Measurements from ENCODE around the gene ANAPC16.

The ANAPC16 gene

GRCh38 chr10:72177454-72177853 is 38.4 kb upstream of the ANAPC16 start:
- DNase-seq (ENCODE audit: low read depth, low spot score) = no peak
- H3K9me3 ChIP-seq (ENCODE audit: control insufficient read depth, insufficient read depth, low read length) = no peaks in the 10 kb centered on the region
- no peak overlapping the region for H3K27ac ChIP-seq (ENCODE audit: low read length)
- H3K4me1 ChIP-seq (ENCODE audit: control insufficient read depth, insufficient read depth, low read length) = no peaks in the 10 kb centered on the region
- WGBS (ENCODE audit: insufficient coverage, insufficient read length) = no CpG with 5 or more reads among the region's 2 CpGs
- no peaks in the 10 kb centered on the region for H3K27me3 ChIP-seq (ENCODE audit: control insufficient read depth, insufficient read depth, low read length)
- no peaks in the 10 kb centered on the region for H3K36me3 ChIP-seq (ENCODE audit: control insufficient read depth, insufficient read depth, low read length)
- H3K4me3 ChIP-seq (ENCODE audit: low read length) = no peak overlapping the region

GRCh38 chr10:72184156-72184555 is 31.7 kb upstream of the ANAPC16 start:
- Histone ChIP-seq H3K4me3 (ENCODE audit: low read length) (no peak overlapping the region), H3K27ac (ENCODE audit: low read length) (no peak overlapping the region), H3K4me1 (ENCODE audit: control insufficient read depth, insufficient read depth, low read length) (no peaks in the 10 kb centered on the region), H3K9me3 (ENCODE audit: control insufficient read depth, insufficient read depth, low read length) (no peaks in the 10 kb centered on the region), H3K36me3 (ENCODE audit: control insufficient read depth, insufficient read depth, low read length) (no peaks in the 10 kb centered on the region), H3K27me3 (ENCODE audit: control insufficient read depth, insufficient read depth, low read length) (no peaks in the 10 kb centered on the region)
- no CpG with 5 or more reads among the region's 2 CpGs for WGBS (ENCODE audit: insufficient coverage, insufficient read length)
- no peak for DNase-seq (ENCODE audit: low read depth, low spot score)

- H3K27me3 ChIP-seq (ENCODE audit: control insufficient read depth, insufficient read depth, low read length) = no peaks in the 10 kb centered on the region
- no peak overlapping the region for H3K4me3 ChIP-seq (ENCODE audit: low read length)
- WGBS (ENCODE audit: insufficient coverage, insufficient read length) = no CpG with 5 or more reads among the region's 7 CpGs
- no peak overlapping the region for H3K27ac ChIP-seq (ENCODE audit: low read length)
- no peak for DNase-seq (ENCODE audit: low read depth, low spot score)
- no peaks in the 10 kb centered on the region for H3K36me3 ChIP-seq (ENCODE audit: control insufficient read depth, insufficient read depth, low read length)
- H3K4me1 ChIP-seq (ENCODE audit: control insufficient read depth, insufficient read depth, low read length) = no peaks in the 10 kb centered on the region
- no peaks in the 10 kb centered on the region for H3K9me3 ChIP-seq (ENCODE audit: control insufficient read depth, insufficient read depth, low read length)
Measured at GRCh38 chr10:72186258-72186981, 29.4 kb upstream of the ANAPC16 start.

- Histone ChIP-seq H3K36me3 (ENCODE audit: control insufficient read depth, insufficient read depth, low read length) (no peaks in the 10 kb centered on the region), H3K9me3 (ENCODE audit: control insufficient read depth, insufficient read depth, low read length) (no peaks in the 10 kb centered on the region), H3K4me3 (ENCODE audit: low read length) (no peak overlapping the region), H3K27ac (ENCODE audit: low read length) (no peak overlapping the region), H3K27me3 (ENCODE audit: control insufficient read depth, insufficient read depth, low read length) (no peaks in the 10 kb centered on the region), H3K4me1 (ENCODE audit: control insufficient read depth, insufficient read depth, low read length) (no peaks in the 10 kb centered on the region)
- no CpG with 5 or more reads among the region's 3 CpGs for WGBS (ENCODE audit: insufficient coverage, insufficient read length)
- DNase-seq (ENCODE audit: low read depth, low spot score) = no peak
Measured at GRCh38 chr10:72186982-72187330, 28.9 kb upstream of the ANAPC16 start.

DNA sequence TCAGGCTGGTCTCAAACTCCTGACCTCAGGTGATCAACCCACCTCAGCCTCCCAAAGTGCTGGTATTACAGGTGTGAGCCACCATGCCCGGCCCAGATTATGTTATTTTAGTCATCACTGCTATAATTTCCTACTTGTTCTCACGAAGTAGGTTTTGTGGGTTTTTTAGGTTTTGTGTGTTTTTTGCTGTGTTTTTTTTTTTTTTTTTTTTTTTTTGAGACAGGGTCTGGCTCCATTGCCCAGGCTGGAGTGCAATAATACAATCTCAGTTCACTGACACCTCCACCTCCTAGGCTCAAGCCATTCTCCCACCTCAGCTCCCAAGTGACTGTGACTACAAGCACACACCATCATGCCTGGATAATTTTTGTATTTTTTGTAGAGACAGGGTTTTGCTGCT is 20.9 kb upstream of the ANAPC16 start:
- DNase-seq (ENCODE audit: low read depth, low spot score) = no peak
- no CpG with 5 or more reads among the region's 2 CpGs for WGBS (ENCODE audit: insufficient coverage, insufficient read length)
- Histone ChIP-seq H3K4me1 (ENCODE audit: control insufficient read depth, insufficient read depth, low read length) (no peaks in the 10 kb centered on the region), H3K27me3 (ENCODE audit: control insufficient read depth, insufficient read depth, low read length) (no peaks in the 10 kb centered on the region), H3K9me3 (ENCODE audit: control insufficient read depth, insufficient read depth, low read length) (no peaks in the 10 kb centered on the region), H3K27ac (ENCODE audit: low read length) (no peak overlapping the region), H3K36me3 (ENCODE audit: control insufficient read depth, insufficient read depth, low read length) (no peaks in the 10 kb centered on the region), H3K4me3 (ENCODE audit: low read length) (no peak overlapping the region)

DNA sequence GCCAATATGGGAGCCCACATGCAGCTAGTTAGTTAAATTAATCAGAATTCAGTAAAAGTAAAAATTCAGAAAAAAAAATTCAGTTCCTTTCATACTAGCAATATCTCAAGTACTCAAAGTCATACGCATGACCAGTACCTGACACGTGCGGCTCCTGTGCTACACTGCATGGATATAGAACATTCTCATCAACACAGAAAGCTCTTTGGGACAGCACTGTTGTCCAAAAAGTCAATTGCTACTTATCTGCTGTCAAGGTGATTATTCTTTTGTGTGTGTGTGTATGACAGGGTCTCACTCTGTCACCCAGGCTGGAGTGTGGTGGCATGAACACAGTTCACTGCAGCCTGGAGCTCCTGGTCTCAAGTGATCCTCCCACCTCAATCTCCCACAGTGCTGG is 14.9 kb upstream of the ANAPC16 start:
- Histone ChIP-seq H3K27ac (ENCODE audit: low read length) (no peak overlapping the region), H3K4me1 (ENCODE audit: control insufficient read depth, insufficient read depth, low read length) (no peaks in the 10 kb centered on the region), H3K4me3 (ENCODE audit: low read length) (no peak overlapping the region), H3K27me3 (ENCODE audit: control insufficient read depth, insufficient read depth, low read length) (no peaks in the 10 kb centered on the region), H3K36me3 (ENCODE audit: control insufficient read depth, insufficient read depth, low read length) (peaks cover 4% of the 10 kb centered on the region; the same call in 1 of the 2 replicates), H3K9me3 (ENCODE audit: control insufficient read depth, insufficient read depth, low read length) (no peaks in the 10 kb centered on the region)
- WGBS (ENCODE audit: insufficient coverage, insufficient read length) = no CpG with 5 or more reads among the region's 3 CpGs
- no peak for DNase-seq (ENCODE audit: low read depth, low spot score)

DNA sequence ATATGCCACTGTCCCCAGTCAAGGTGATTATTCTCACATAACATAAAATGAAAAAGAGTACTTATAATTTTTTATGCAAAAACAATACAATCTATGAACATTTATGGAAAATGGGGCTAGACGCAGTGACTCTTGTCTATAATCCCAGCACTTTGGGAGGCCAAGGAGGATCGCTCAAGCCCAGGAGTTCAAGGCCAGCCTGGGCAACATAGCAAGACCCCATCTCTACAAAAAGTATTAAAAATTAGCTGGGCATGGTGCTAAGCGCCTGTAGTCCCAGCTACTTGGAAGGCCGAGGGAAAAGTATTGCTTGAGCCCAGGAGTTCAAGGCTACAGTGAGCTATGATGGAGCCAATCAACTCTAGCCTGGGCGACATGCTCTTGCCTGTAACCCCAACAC is 14.5 kb upstream of the ANAPC16 start:
- Histone ChIP-seq H3K27me3 (ENCODE audit: control insufficient read depth, insufficient read depth, low read length) (no peaks in the 10 kb centered on the region), H3K9me3 (ENCODE audit: control insufficient read depth, insufficient read depth, low read length) (no peaks in the 10 kb centered on the region), H3K4me3 (ENCODE audit: low read length) (no peak overlapping the region), H3K36me3 (ENCODE audit: control insufficient read depth, insufficient read depth, low read length) (peaks cover 4% of the 10 kb centered on the region; the same call in 1 of the 2 replicates), H3K27ac (ENCODE audit: low read length) (no peak overlapping the region), H3K4me1 (ENCODE audit: control insufficient read depth, insufficient read depth, low read length) (no peaks in the 10 kb centered on the region)
- no CpG with 5 or more reads among the region's 5 CpGs for WGBS (ENCODE audit: insufficient coverage, insufficient read length)
- DNase-seq (ENCODE audit: low read depth, low spot score) = no peak

DNA sequence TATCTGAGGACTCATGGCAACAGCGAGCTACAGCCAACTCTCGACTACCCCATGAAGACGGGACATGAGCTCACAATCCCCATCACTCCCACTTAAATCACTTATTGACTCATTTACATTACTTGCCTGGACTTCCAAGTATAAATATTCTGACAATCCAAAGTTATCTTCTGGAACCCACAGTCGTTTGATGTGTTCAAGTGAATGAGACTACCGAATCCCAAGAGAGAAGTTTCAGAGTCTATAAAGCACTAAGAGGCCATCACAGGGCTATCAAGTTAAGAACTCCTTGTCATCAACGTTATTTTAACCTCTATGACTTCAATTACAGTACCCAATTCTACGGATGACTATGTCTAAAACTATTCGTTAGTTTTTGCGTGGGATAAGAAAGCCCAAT is 11.5 kb upstream of the ANAPC16 start:
- no CpG with 5 or more reads among the region's 9 CpGs for WGBS (ENCODE audit: insufficient coverage, insufficient read length)

GRCh38 chr10:72204724-72205123 is 11.1 kb upstream of the ANAPC16 start:
- no peak overlapping the region for H3K4me3 ChIP-seq (ENCODE audit: low read length)
- no peaks in the 10 kb centered on the region; the same call in 1 of the 2 replicates for H3K27me3 ChIP-seq (ENCODE audit: control insufficient read depth, insufficient read depth, low read length)
- no CpG with 5 or more reads among the region's 1 CpG for WGBS (ENCODE audit: insufficient coverage, insufficient read length)
- DNase-seq (ENCODE audit: low read depth, low spot score) = no peak
- no peaks in the 10 kb centered on the region for H3K9me3 ChIP-seq (ENCODE audit: control insufficient read depth, insufficient read depth, low read length)
- H3K27ac ChIP-seq (ENCODE audit: low read length) = no peak overlapping the region
- H3K36me3 ChIP-seq (ENCODE audit: control insufficient read depth, insufficient read depth, low read length) = peaks cover 6% of the 10 kb centered on the region; the same call in 1 of the 2 replicates
- H3K4me1 ChIP-seq (ENCODE audit: control insufficient read depth, insufficient read depth, low read length) = no peaks in the 10 kb centered on the region

More for the DNA sequence above, 11.5 kb upstream of the ANAPC16 start:
- H3K4me3 ChIP-seq (ENCODE audit: low read length) = no peak overlapping the region
- DNase-seq (ENCODE audit: low read depth, low spot score) = no peak
- no peaks in the 10 kb centered on the region; the same call in 1 of the 2 replicates for H3K27me3 ChIP-seq (ENCODE audit: control insufficient read depth, insufficient read depth, low read length)
- H3K4me1 ChIP-seq (ENCODE audit: control insufficient read depth, insufficient read depth, low read length) = no peaks in the 10 kb centered on the region
- no peaks in the 10 kb centered on the region for H3K9me3 ChIP-seq (ENCODE audit: control insufficient read depth, insufficient read depth, low read length)
- no peak overlapping the region for H3K27ac ChIP-seq (ENCODE audit: low read length)
- H3K36me3 ChIP-seq (ENCODE audit: control insufficient read depth, insufficient read depth, low read length) = peaks cover 6% of the 10 kb centered on the region; the same call in 1 of the 2 replicates

- no peaks in the 10 kb centered on the region; the same call in 1 of the 2 replicates for H3K27me3 ChIP-seq (ENCODE audit: control insufficient read depth, insufficient read depth, low read length)
- no peaks in the 10 kb centered on the region for H3K9me3 ChIP-seq (ENCODE audit: control insufficient read depth, insufficient read depth, low read length)
- H3K27ac ChIP-seq (ENCODE audit: low read length) = no peak overlapping the region
- no peaks in the 10 kb centered on the region for H3K4me1 ChIP-seq (ENCODE audit: control insufficient read depth, insufficient read depth, low read length)
- H3K4me3 ChIP-seq (ENCODE audit: low read length) = no peak overlapping the region
- WGBS (ENCODE audit: insufficient coverage, insufficient read length) = no CpG with 5 or more reads among the region's 7 CpGs
- peaks cover 3% of the 10 kb centered on the region; the same call in 1 of the 2 replicates for H3K36me3 ChIP-seq (ENCODE audit: control insufficient read depth, insufficient read depth, low read length)
- DNase-seq (ENCODE audit: low read depth, low spot score) = no peak
Measured at GRCh38 chr10:72206511-72207229, 9.1 kb upstream of the ANAPC16 start.
